GM19455 (cell line): Measurements from ENCODE around the gene PCDHA9.
"Not testable (repeated sequence)": the region's sequence is repeated elsewhere in the genome, so short reads cannot be mapped to it uniquely, and the experiment has no call there.

Source experiments
- ATAC-seq: cut with Tn5 transposase; IDR thresholded peaks from one replicate; pipeline ENCODE4 v1.9.1; 2021; ENCODE audit not compliant: unreplicated experiment

PCDHA9 gene

GRCh38 chr5:140835622-140836510 lies 12.3 kb upstream of the PCDHA9 start:
- no peak for ATAC-seq

DNA sequence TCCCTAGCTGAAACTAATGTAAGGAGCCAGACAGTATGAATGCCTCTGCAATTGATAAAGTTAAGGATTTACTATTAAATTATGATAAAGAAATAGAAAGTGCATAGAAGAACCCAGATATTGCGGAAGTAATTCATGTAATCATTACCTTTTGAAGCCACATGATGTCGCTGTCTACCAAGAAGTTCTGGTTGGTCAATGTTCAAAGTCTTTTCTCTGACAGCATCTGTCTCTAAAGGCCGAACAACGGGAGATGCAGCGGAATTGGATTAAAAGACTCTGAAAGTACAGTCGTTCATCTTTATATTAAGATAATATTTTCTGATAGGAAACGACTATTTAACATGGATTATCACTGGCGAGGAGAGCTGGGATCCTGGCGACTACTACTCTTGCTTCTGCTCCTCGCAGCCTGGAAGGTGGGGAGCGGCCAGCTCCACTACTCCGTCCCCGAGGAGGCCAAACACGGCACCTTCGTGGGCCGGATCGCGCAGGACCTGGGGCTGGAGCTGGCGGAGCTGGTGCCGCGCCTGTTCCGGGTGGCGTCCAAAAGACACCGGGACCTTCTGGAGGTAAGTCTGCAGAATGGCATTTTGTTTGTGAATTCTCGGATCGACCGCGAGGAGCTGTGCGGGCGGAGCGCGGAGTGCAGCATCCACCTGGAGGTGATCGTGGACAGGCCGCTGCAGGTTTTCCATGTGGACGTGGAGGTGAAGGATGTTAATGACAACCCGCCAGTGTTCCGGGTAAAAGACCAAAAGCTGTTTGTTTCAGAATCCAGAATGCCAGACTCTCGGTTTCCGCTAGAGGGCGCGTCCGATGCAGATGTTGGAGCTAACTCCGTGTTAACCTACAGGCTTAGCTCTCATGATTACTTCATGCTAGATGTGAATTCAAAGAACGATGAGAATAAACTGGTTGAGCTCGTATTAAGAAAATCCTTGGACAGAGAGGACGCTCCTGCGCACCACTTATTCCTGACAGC lies 6.9 kb upstream of the PCDHA9 start, which contains the start of gene PCDHA8:
TSS of gene PCDHA8 (plus strand) at position 210 of the 985 bp plus-strand sequence. CDS start at position 345, 135 bp downstream.
- no peak for ATAC-seq

GRCh38 chr5:140842798-140843733 lies 5.1 kb upstream of the PCDHA9 start:
- ATAC-seq, result no peak

DNA sequence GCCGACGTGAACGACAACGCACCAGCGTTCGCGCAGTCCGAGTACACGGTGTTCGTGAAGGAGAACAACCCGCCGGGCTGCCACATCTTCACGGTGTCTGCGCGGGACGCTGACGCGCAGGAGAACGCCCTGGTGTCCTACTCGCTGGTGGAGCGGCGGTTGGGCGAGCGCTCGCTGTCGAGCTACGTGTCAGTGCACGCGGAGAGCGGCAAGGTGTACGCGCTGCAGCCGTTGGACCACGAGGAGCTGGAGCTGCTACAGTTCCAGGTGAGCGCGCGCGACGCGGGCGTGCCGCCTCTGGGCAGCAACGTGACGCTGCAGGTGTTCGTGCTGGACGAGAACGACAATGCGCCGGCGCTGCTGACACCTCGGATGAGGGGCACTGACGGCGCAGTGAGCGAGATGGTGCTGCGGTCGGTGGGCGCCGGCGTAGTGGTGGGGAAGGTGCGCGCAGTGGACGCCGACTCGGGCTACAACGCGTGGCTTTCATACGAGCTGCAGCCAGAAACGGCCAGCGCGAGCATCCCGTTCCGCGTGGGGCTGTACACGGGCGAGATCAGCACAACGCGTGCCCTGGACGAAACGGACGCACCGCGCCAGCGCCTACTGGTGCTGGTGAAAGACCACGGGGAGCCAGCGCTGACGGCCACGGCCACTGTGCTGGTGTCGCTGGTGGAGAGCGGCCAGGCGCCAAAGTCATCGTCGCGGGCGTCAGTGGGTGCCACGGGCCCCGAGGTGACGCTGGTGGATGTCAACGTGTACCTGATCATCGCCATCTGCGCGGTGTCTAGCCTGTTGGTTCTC lies 1.9 kb downstream of the PCDHA9 start:
- not testable (repeated sequence) for ATAC-seq

GRCh38 chr5:140855772-140856674 lies 7.8 kb downstream of the PCDHA9 start, which contains the start of gene PCDHA10:
Gene PCDHA10 (plus strand): TSS chr5:140855897. CDS start chr5:140856049, 152 bp downstream.
- ATAC-seq, result no peak

GRCh38 chr5:140857177-140857986 lies 9.2 kb downstream of the PCDHA9 start:
- no peak for ATAC-seq

GRCh38 chr5:140857987-140858240 lies 9.7 kb downstream of the PCDHA9 start:
- no peak for ATAC-seq

DNA sequence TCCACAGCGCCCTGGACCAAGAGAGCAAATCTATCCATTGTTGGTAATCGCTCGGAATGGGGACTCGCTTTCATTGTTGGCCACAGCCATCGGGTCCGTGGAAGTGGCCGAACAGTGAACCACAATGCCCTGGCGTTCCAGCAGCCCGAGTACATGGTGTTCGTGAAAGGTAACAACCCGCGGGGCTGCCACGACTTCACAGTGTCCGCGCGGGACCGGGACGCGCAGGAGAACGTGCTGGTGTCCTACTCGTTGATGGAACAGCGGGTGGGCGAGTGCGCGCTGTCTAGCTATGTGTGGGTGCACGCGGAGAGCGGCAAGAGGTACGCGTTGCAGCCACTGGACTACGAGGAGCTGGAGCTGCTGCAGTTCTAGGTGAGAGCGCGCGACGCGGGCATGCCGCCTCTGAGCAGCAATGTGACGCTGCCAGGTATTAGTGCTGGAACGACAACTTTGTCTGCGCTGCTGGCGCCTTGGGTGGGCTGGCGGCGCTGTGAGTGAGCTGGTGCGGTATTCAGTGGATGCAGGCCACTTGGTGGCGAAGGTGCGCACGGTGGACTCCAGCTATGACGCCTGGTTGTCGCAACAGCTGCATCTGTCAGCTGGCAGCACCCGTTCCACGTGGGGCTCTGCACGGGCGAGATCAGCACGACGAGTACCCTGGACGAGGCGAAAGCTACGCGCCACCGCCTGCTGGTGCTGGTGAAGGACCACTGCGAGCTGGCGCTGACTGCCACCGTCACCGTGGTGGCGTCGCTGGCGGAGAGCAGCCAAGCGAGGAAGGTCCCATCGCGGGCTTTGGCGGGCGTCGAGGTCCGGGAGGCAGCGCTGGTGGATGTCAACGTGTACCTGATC lies 14.5 kb downstream of the PCDHA9 start:
- no peak for ATAC-seq

DNA sequence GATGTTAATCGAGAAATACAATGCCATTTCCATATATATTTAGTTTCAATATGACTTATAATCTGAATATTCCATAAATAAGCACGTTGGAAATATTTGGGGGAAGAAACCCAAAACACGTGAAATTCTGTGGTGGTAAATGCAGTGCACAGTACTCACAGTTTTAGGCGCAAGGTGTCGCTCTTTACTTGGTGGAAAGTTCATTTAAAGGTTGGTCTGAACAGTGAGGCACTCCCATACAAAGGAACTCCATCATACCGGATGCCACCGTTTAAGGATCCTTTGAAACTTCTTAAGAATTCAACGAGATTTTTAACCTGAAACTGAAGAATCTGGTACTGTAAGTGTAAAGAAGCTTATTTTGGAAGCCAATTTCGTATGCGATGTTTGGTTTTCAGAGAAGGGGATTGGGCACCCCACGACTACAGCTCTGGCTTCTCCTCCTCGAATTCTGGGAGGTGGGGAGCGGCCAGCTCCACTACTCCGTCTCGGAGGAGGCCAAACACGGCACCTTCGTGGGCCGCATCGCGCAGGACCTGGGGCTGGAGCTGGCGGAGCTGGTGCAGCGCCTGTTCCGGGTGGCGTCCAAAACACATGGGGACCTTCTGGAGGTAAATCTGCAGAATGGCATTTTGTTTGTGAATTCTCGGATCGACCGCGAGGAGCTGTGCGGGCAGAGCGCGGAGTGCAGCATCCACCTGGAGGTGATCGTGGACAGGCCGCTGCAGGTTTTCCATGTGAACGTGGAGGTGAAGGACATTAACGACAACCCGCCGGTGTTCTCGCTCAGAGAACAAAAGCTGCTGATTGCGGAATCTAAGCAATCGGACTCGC lies 20.8 kb downstream of the PCDHA9 start, which contains the start of gene PCDHA11:
TSS of gene PCDHA11 (plus strand) at position 237 of the 834 bp plus-strand sequence. CDS start at position 384, 147 bp downstream.
- ATAC-seq, result no peak

DNA sequence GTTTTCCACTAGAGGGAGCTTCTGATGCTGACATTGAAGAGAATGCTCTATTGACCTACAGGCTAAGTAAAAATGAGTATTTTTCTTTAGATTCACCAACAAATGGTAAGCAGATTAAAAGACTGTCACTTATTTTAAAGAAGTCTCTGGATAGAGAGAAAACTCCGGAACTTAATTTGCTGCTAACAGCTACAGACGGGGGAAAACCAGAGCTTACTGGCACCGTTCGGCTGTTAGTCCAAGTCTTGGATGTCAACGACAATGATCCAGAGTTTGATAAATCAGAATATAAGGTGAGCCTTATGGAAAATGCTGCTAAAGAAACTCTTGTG lies 21.3 kb downstream of the PCDHA9 start:
- no peak for ATAC-seq

DNA sequence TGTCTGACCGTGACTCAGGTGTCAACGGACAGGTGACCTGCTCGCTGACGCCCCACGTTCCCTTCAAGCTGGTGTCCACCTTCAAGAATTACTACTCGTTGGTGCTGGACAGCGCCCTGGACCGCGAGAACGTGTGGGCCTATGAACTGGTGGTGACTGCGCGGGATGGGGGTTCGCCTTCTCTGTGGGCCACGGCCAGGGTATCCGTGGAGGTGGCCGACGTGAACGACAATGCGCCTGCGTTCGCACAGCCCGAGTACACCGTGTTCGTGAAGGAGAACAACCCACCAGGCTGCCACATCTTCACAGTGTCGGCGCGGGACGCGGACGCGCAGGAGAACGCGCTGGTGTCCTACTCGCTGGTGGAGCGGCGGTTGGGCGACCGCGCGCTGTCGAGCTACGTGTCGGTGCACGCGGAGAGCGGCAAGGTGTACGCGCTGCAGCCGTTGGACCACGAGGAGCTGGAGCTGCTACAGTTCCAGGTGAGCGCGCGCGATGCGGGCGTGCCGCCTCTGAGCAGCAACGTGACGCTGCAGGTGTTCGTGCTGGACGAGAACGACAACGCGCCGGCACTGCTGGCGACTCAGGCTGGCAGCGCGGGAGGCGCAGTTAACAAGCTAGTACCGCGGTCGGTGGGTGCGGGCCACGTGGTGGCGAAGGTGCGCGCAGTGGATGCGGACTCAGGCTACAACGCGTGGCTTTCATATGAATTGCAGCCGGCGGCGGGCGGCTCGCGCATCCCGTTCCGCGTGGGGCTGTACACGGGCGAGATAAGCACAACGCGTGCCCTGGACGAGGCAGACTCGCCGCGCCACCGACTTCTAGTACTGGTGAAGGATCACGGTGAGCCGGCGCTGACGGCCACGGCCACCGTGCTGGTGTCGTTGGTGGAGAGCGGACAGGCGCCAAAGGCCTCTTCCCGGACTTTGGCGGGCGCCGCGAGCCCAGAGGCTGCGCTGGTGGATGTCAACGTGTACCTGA lies 22.3 kb downstream of the PCDHA9 start:
- no peak for ATAC-seq

- ATAC-seq, result no peak
Observed at GRCh38 chr5:140875085-140876065, 27.2 kb downstream of the PCDHA9 start, which contains the start of gene PCDHA12. Gene PCDHA12 (plus strand): TSS chr5:140875308. CDS start chr5:140875473, 165 bp downstream.

- ATAC-seq, result not testable (repeated sequence)
Observed at GRCh38 chr5:140876541-140877261, 28.5 kb downstream of the PCDHA9 start.
